ENCODE measurements around the gene ZNF69. TPM values are rescaled to one million over a fixed set of nuclear protein-coding genes. Genes with fewer than 3 reads are reported as not detected.
"Not testable (repeated sequence)": the region's sequence is repeated elsewhere in the genome, so short reads cannot be mapped to it uniquely, and the experiment has no call there.

ZNF69 gene
- total RNA-seq (2021; ENCODE audit: unreplicated experiment) (9.5 TPM), Bru-seq, nascent RNA (percentile 69 among the genes with signal in this experiment), BruChase-seq, experiment 1, labeled RNA remaining after a 2-hour chase (percentile 85 among the genes with signal in this experiment), BruChase-seq, experiment 2, labeled RNA remaining after a 6-hour chase (percentile 73 among the genes with signal in this experiment)
- polyA plus RNA-seq (2012; ENCODE audit: insufficient read length), result 2.6 TPM
- long read RNA-seq, partial matches to known transcripts, result 0 of 8 reads
- long read RNA-seq, other reads (novel, unspliced or antisense), result 2 of 8 reads

DNA sequence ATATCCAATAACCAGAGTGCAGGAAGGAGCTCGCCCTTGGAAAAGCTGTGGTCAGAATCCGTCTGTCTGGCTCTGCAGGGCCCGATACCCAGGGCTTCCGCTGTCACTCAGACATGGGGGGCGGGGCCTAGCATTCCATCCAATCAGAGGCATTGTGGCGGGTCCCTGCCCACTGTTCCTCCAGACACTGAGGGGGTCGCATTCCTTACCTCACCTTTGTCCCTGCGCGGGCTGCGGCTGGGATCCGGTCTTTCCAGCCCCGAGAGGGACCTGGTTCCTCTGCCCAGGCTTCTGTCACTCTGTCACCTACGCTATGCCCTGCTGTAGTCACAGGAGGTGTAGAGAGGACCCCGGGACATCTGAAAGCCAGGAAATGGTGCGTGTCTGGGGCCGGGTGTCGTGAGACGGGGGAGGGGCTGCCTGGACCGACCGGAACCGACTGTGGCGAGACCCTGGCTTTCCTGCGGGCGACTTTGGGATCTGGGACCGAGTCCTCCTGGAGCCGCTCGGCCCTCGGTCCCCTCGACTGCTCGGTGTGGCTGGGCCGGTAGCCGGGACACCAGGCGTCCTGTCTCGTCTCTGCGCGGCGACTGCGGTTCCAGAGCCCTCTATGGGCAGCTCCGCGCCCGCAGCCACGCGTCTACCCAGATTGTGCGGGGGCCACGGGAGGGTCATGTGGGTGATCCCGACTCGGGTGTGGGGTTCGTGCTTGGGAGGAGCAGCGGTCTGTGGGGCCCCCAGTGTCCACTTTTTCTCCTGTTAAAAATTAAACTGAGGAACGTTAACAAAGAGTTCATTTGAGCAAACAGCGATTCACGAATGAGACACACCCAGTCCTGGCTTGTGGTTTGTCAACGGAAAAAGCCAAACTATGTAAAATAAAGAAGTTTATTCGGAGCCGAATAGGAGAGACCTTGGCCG lies at the start of gene ZNF69:
ZNF69 (plus strand) TSS at position 172 of the 921 bp plus-strand sequence; CDS start at position 314, 142 bp downstream.
- Histone ChIP-seq H3K27me3 (ENCODE audit: control insufficient read depth, insufficient read depth, low read length) (no peaks in the 10 kb centered on the region), H3K27ac (ENCODE audit: low read length) (peak within 1 kb of the TSS; percentile 81), H3K9me3 (ENCODE audit: control insufficient read depth, insufficient read depth, low read depth, low read length) (no peaks in the 10 kb centered on the region), H3K36me3 (ENCODE audit: control insufficient read depth, insufficient read depth, low read length) (no peaks in the 10 kb centered on the region), H3K4me1 (ENCODE audit: control insufficient read depth, insufficient read depth, low read length) (no peaks in the 10 kb centered on the region), H3K4me3 (ENCODE audit: low read depth in 2 of 2, low read length in 2 of 2) (peak within 1 kb of the TSS; percentile 72 to 80)
- intact Hi-C loops (cut with micrococcal nuclease; ENCODE audit: unreplicated experiment), result no loop called here
- in situ Hi-C loops (cut with HindIII; ENCODE audit: low pct_unique_long_range_greater_than_20kb, low sequenced_read_pairs), result no loop called here
- no peak for TF ChIP-seq POLR2AphosphoS5 (IDR thresholded peaks at IDR 0.05; ENCODE audit: low read depth, low read length)
- TF ChIP-seq REST (IDR thresholded peaks at IDR 0.05; ENCODE audit: insufficient read depth in 1 of 2, low read depth in 2 of 2, low read length in 1 of 2), result no peak
- peak; percentile 76; the same call in 1 of the 2 replicates for TF ChIP-seq SIN3A (IDR thresholded peaks at IDR 0.05; ENCODE audit: borderline replicate concordance, insufficient read depth, low read depth, low read length)
- TF ChIP-seq CTCF (IDR thresholded peaks at IDR 0.05), result peak; percentile 45
- no peak for TF ChIP-seq TCF7L2 (IDR thresholded peaks at IDR 0.05; ENCODE audit: low read depth, low read length)
- DNase-seq (ENCODE audit: low read depth, low spot score) (peak; percentile 18), ATAC-seq (peak; percentile 99)
- POLR2A ChIA-PET, result no interaction called here
- BruUV-seq (replicated peaks), result no TSS peak
- CTCF ChIA-PET, result interaction anchor here (0.6 kb wide), 1 partner anchor 9 kb away, joined by 3 read pairs; no protein-coding TSS in a partner anchor

- DNase-seq (ENCODE audit: low read depth, low spot score) (no peak), ATAC-seq (no peak)
- Histone ChIP-seq H3K27ac (ENCODE audit: low read length) (no peak overlapping the region), H3K36me3 (ENCODE audit: control insufficient read depth, insufficient read depth, low read length) (no peaks in the 10 kb centered on the region), H3K27me3 (ENCODE audit: control insufficient read depth, insufficient read depth, low read length) (no peaks in the 10 kb centered on the region), H3K9me3 (ENCODE audit: control insufficient read depth, insufficient read depth, low read depth, low read length) (no peaks in the 10 kb centered on the region), H3K4me1 (ENCODE audit: control insufficient read depth, insufficient read depth, low read length) (no peaks in the 10 kb centered on the region), H3K4me3 (ENCODE audit: low read depth in 2 of 2, low read length in 2 of 2) (no peak overlapping the region)
- intact Hi-C loops (cut with micrococcal nuclease; ENCODE audit: unreplicated experiment), result no loop called here
- TF ChIP-seq POLR2AphosphoS5 (IDR thresholded peaks at IDR 0.05; ENCODE audit: low read depth, low read length), result no peak
- TF ChIP-seq SIN3A (IDR thresholded peaks at IDR 0.05; ENCODE audit: borderline replicate concordance, insufficient read depth, low read depth, low read length), result no peak
- in situ Hi-C loops (cut with HindIII; ENCODE audit: low pct_unique_long_range_greater_than_20kb, low sequenced_read_pairs), result no loop called here
- BruUV-seq (replicated peaks), result no TSS peak
- ChIA-PET POLR2A (no interaction called here), CTCF (no interaction called here)
These were observed 43.9 kb upstream of the ZNF69 start for GRCh38 chr19:11843722-11844121.

DNA sequence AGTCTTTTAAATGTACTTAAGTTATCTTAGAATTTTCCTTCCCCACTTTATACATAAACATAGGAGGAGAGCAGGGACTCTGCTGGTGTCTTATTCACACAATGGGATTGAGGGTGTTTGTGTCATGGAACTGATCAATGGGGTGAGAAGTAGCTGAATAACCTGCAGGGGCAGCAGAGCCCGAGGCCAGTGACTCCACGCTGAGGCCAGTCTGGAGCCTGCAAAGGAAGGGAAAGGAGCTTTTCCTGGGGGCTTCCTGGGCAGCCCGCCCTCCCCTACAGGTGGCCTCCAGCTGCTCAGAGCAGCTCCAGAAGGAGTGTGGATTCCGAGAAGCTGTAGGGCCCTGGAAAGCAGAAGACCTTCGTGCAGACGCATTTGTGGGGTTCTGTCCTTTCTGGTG lies 40.0 kb upstream of the ZNF69 start:
- intact Hi-C loops (cut with micrococcal nuclease; ENCODE audit: unreplicated experiment); CTCF ChIA-PET; H3K9me3 ChIP-seq (ENCODE audit: control insufficient read depth, insufficient read depth, low read depth, low read length); H3K27ac ChIP-seq (ENCODE audit: low read length); in situ Hi-C loops (cut with HindIII; ENCODE audit: low pct_unique_long_range_greater_than_20kb, low sequenced_read_pairs); H3K4me3 ChIP-seq (ENCODE audit: low read depth in 2 of 2, low read length in 2 of 2); POLR2A ChIA-PET; BruUV-seq (replicated peaks); H3K27me3 ChIP-seq (ENCODE audit: control insufficient read depth, insufficient read depth, low read length); H3K4me1 ChIP-seq (ENCODE audit: control insufficient read depth, insufficient read depth, low read length); H3K36me3 ChIP-seq (ENCODE audit: control insufficient read depth, insufficient read depth, low read length); DNase-seq (ENCODE audit: low read depth, low spot score): not testable (repeated sequence)
- ATAC-seq, result peak; percentile 55; the same call in 1 of the 2 replicates

Data from Panc1 (cell line).